Measurements from ENCODE around the gene CXCL16. TPM values are rescaled to one million over a fixed set of nuclear protein-coding genes. Genes with fewer than 3 reads are reported as not detected.

Gene CXCL16
- total and polyA plus RNA-seq, 10 of the 15 experiments (the other 5 are each of a cell fraction or from before 2014, with no cell fraction given) = 0.15 to 2.2 (median 0.65) TPM

GRCh38 chr17:4701116-4701515 lies 38.6 kb downstream of the CXCL16 start (continued):
- no peak for TF ChIP-seq RELB (IDR thresholded peaks at IDR 0.05; ENCODE audit: low read depth)
- no peak for TF ChIP-seq MXI1 (IDR thresholded peaks at IDR 0.05; ENCODE audit: low read depth, low read length)
- no peak for TF ChIP-seq NFXL1 (IDR thresholded peaks at IDR 0.05; ENCODE audit: borderline replicate concordance)
- TF ChIP-seq ZSCAN29 (IDR thresholded peaks at IDR 0.05) = no peak
- TF ChIP-seq PRDM15 (CRISPR knock-in tag; IDR thresholded peaks at IDR 0.05) = no peak
- no peak for TF ChIP-seq ZNF687 (IDR thresholded peaks at IDR 0.05)

Measured in GM12878 (cell line).